H9 (cell line): ENCODE measurements around the gene SFRP2. TPM values are rescaled to one million over a fixed set of nuclear protein-coding genes. Genes with fewer than 3 reads are reported as not detected.
A peak's percentile ranks its signal among the peaks of the same experiment; 100 is the strongest.

Experiments used
- DNase-seq: peaks from one replicate; pipeline ENCODE4 v3.0.0-alpha.2; 2017
- H2AFZ ChIP-seq: one replicate; pipeline ENCODE4 v1.6.1; 2013; ENCODE audit warnings: mild to moderate bottlenecking, low read length, control low read depth, moderate library complexity
- H2AK5ac ChIP-seq: 2 replicates; pipeline ENCODE4 v1.6.1; 2013; ENCODE audit warnings: low read length, control low read depth, mixed read lengths; ENCODE audit not compliant: insufficient read length
- H2BK120ac ChIP-seq: one replicate; pipeline ENCODE4 v1.6.1; 2013; ENCODE audit warnings: low read depth, mild to moderate bottlenecking, low read length, control low read depth, inconsistent platforms; ENCODE audit not compliant: poor library complexity, severe bottlenecking
- H2BK12ac ChIP-seq: 2 replicates; pipeline ENCODE4 v1.6.1; 2013; ENCODE audit warnings: low read length, control low read depth, mixed read lengths, low read depth; ENCODE audit not compliant: insufficient read length
- H2BK15ac ChIP-seq: 2 replicates; pipeline ENCODE4 v1.6.1; 2013; ENCODE audit warnings: low read depth, low read length, control low read depth
- H2BK20ac ChIP-seq: one replicate; pipeline ENCODE4 v1.6.1; 2013; ENCODE audit warnings: low read depth, mild to moderate bottlenecking, low read length, control low read depth, inconsistent platforms; ENCODE audit not compliant: poor library complexity, severe bottlenecking
- H2BK5ac ChIP-seq: 2 replicates; pipeline ENCODE4 v1.6.1; 2013; ENCODE audit warnings: low read length, control low read depth, mixed read lengths; ENCODE audit not compliant: insufficient read length
- H3K14ac ChIP-seq: 2 replicates; pipeline ENCODE4 v1.6.1; 2013; ENCODE audit warnings: low read length, control low read depth; ENCODE audit not compliant: insufficient read depth
- H3K18ac ChIP-seq: 2 replicates; pipeline ENCODE4 v1.6.1; 2013; ENCODE audit warnings: low read depth, mild to moderate bottlenecking, mixed read lengths, low read length, control low read depth; ENCODE audit not compliant: insufficient read length
- H3K23ac ChIP-seq: 2 replicates; pipeline ENCODE4 v1.6.1; 2013; ENCODE audit warnings: low read length, control low read depth, mixed read lengths, low read depth; ENCODE audit not compliant: insufficient read length
- H3K23me2 ChIP-seq: 2 replicates; pipeline ENCODE4 v1.6.1; 2013; ENCODE audit warnings: low read depth, mild to moderate bottlenecking, mixed read lengths, low read length, control low read depth; ENCODE audit not compliant: insufficient read length, poor library complexity, severe bottlenecking
- H3K27ac ChIP-seq: 2 replicates; pipeline ENCODE4 v1.5.1; 2013; ENCODE audit warnings: low read length, control low read depth, mixed read lengths, low read depth; ENCODE audit not compliant: insufficient read length
- H3K27me3 ChIP-seq: 2 replicates; pipeline ENCODE4 v1.6.1; 2013; ENCODE audit warnings: low read length, control low read depth, inconsistent platforms; ENCODE audit not compliant: insufficient read depth
- H3K4ac ChIP-seq: 2 replicates; pipeline ENCODE4 v1.6.1; 2013; ENCODE audit warnings: low read depth, mild to moderate bottlenecking, control low read depth, inconsistent platforms, low read length, moderate library complexity
- H3K4me1 ChIP-seq: 2 replicates; pipeline ENCODE4 v1.6.1; 2013; ENCODE audit warnings: low read length, control low read depth, inconsistent platforms; ENCODE audit not compliant: insufficient read depth
- H3K4me2 ChIP-seq: 2 replicates; pipeline ENCODE4 v1.6.1; 2013; ENCODE audit warnings: low read length, control low read depth, mixed read lengths; ENCODE audit not compliant: insufficient read length, insufficient read depth
- H3K56ac ChIP-seq: 2 replicates; pipeline ENCODE4 v1.6.1; 2013; ENCODE audit warnings: low read depth, mild to moderate bottlenecking, mixed read lengths, low read length, control low read depth; ENCODE audit not compliant: insufficient read length
- H3K79me1 ChIP-seq: 2 replicates; pipeline ENCODE4 v1.6.1; 2013; ENCODE audit warnings: low read depth, mild to moderate bottlenecking, moderate library complexity, low read length, control low read depth, inconsistent platforms; ENCODE audit not compliant: insufficient read depth, poor library complexity, severe bottlenecking
- H3K79me2 ChIP-seq: 2 replicates; pipeline ENCODE4 v1.6.1; 2013; ENCODE audit warnings: low read length, control low read depth, inconsistent platforms; ENCODE audit not compliant: insufficient read depth
- H3K9ac ChIP-seq: 2 replicates; pipeline ENCODE4 v1.6.1; 2013; ENCODE audit warnings: low read length, control low read depth, mixed read lengths; ENCODE audit not compliant: insufficient read length; ENCODE audit errors: extremely low read depth
- H3K9me3 ChIP-seq: one replicate; pipeline ENCODE4 v1.6.1; 2013; ENCODE audit warnings: low read depth, low read length, inconsistent platforms; ENCODE audit not compliant: control insufficient read depth
- H3T11ph ChIP-seq: one replicate; pipeline ENCODE4 v1.6.1; 2013; ENCODE audit warnings: mild to moderate bottlenecking, low read length, control low read depth, inconsistent platforms
- H4K20me1 ChIP-seq: one replicate; pipeline ENCODE4 v1.6.1; 2013; ENCODE audit not compliant: control insufficient read depth, insufficient read length, insufficient read depth
- H4K5ac ChIP-seq: 2 replicates; pipeline ENCODE4 v1.6.1; 2013; ENCODE audit warnings: low read depth, mild to moderate bottlenecking, mixed read lengths, low read length, control low read depth; ENCODE audit not compliant: insufficient read length
- H4K8ac ChIP-seq: replicated peaks from 2 replicates; pipeline ENCODE4 v1.6.1; 2013; ENCODE audit warnings: low read length, control low read depth, mixed read lengths, low read depth; ENCODE audit not compliant: insufficient read length
- H4K91ac ChIP-seq: 2 replicates; pipeline ENCODE4 v1.6.1; 2013; ENCODE audit warnings: low read depth, mild to moderate bottlenecking, moderate library complexity, mixed read lengths, low read length, control low read depth; ENCODE audit not compliant: insufficient read length
- H3K27ac Mint-ChIP-seq, 3 experiments: 2 replicates in 2 of 3; 3 replicates in 1 of 3; pipeline ENCODE4 v1.8.0; 2020 to 2021; ENCODE audit warnings: mixed read lengths in 3 of 3, mild to moderate bottlenecking in 1 of 3, moderate library complexity in 1 of 3
- H3K27me3 Mint-ChIP-seq: 2 replicates; pipeline ENCODE4 v1.8.0; 2021; ENCODE audit warnings: low read depth, mild to moderate bottlenecking, moderate library complexity, mixed read lengths
- H3K36me3 Mint-ChIP-seq, 3 experiments: 2 replicates in 2 of 3; 3 replicates in 1 of 3; pipeline ENCODE4 v1.8.0; 2020 to 2021; ENCODE audit warnings: low read depth in 3 of 3, mixed read lengths in 3 of 3; ENCODE audit not compliant: insufficient read depth in 1 of 3
- H3K4me1 Mint-ChIP-seq, 2 experiments: 2 replicates each; pipeline ENCODE4 v1.8.0; 2020; ENCODE audit warnings: mixed read lengths in 2 of 2
- H3K4me3 Mint-ChIP-seq, 2 experiments: 2 replicates in 1 of 2; 3 replicates in 1 of 2; pipeline ENCODE4 v1.8.0; 2020 to 2021; ENCODE audit warnings: mild to moderate bottlenecking in 2 of 2, mixed read lengths in 2 of 2, moderate library complexity in 1 of 2
- H3K9me3 Mint-ChIP-seq, 2 experiments: 2 replicates in 1 of 2; 3 replicates in 1 of 2; pipeline ENCODE4 v1.8.0; 2020; ENCODE audit warnings: mild to moderate bottlenecking in 2 of 2, mixed read lengths in 2 of 2, moderate library complexity in 1 of 2
- WGBS: extraction: QIAGEN DNeasy Blood & Tissue Kit; methylation state at CpG from one replicate; pipeline ENCODE4 v1.1.7; 2013; ENCODE audit warnings: missing lambda C conversion rate, low lambda C conversion rate, mixed read lengths; ENCODE audit not compliant: insufficient read length; ENCODE audit errors: extremely low coverage; 5-methylcytosine and 5-hydroxymethylcytosine counted together
- total RNA-seq: library from RNA; stranded (reverse); gene quantifications from 2 replicates; pipeline ENCODE4 v1.2.1, GENCODE V29; 2021
- TF ChIP-seq, protein P1 (sequence below): fragments of 200-600 bp; sonication (generic); conservative IDR thresholded peaks from 3 replicates; pipeline ENCODE4 v1.8.0; 2021; ENCODE audit warnings: antibody characterized with exemption, mild to moderate bottlenecking

The SFRP2 gene
- total RNA-seq, 1 experiment from 2014 or later: 156 TPM

DNA sequence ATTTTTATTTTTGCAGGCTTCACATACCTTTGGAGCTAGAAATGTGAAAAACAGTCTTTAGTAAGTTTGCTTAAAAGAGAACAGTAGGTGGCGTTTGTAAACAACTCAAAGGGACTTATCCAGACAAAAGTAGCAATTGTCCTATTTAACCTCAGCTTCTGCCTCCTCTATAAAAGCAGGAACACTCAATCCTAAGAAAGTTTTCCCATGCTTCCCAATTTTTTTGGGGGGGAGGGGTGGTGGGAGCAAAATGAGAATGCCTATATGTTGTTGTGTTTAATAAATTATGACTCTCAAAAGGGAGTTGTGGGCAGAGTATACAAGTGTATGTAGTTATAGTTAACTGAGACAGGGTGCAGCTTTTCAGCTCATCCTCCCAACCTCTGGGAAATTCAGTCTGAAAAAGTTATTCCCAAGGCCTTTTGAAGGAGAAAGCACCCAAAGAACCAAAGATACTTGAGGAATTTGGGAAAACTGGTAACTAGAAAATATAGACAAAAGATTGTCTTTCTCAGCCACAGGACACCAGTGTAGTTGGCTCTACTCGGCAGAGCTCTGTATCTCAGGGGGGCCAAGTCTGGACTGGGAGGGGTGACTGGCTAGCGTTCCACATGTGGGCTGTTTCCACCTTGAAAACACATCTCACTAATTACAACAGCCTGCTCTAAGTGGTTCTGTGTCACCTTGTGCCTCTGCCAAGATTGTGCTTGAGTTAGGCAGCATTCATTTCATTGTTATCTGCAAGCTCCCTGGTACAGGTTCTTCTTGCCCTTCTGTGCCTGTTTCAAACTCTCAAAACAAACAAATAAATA is 2.8 kb downstream of the SFRP2 start:
- peak overlapping the region; percentile 91 to 100 for H3K4me3 Mint-ChIP-seq
- H3K79me1 ChIP-seq: no peaks in the 10 kb centered on the region
- H3K9me3 Mint-ChIP-seq: peaks cover 6 to 17% of the 10 kb centered on the region in 2 experiments; a peak in 3 of 5 replicates
- no peak overlapping the region for H3K56ac ChIP-seq
- H3K27me3 ChIP-seq: no peaks in the 10 kb centered on the region
- peaks cover 24% of the 10 kb centered on the region; the same call in 1 of the 2 replicates for H3K79me2 ChIP-seq
- H3K9me3 ChIP-seq: no peaks in the 10 kb centered on the region
- no peak overlapping the region for H3K23ac ChIP-seq
- no peak overlapping the region for H2BK120ac ChIP-seq
- H4K20me1 ChIP-seq: peaks cover 2% of the 10 kb centered on the region
- H2AFZ ChIP-seq: no peak overlapping the region
- H3K23me2 ChIP-seq: peaks cover 23% of the 10 kb centered on the region
- H2BK5ac ChIP-seq: no peak overlapping the region
- no peak overlapping the region for H4K8ac ChIP-seq
- no peak overlapping the region for H4K5ac ChIP-seq
- no peak for DNase-seq
- H3K18ac ChIP-seq: no peak overlapping the region
- H2AK5ac ChIP-seq: no peak overlapping the region
- H3T11ph ChIP-seq: no peak overlapping the region
- TF ChIP-seq, protein P1, sequence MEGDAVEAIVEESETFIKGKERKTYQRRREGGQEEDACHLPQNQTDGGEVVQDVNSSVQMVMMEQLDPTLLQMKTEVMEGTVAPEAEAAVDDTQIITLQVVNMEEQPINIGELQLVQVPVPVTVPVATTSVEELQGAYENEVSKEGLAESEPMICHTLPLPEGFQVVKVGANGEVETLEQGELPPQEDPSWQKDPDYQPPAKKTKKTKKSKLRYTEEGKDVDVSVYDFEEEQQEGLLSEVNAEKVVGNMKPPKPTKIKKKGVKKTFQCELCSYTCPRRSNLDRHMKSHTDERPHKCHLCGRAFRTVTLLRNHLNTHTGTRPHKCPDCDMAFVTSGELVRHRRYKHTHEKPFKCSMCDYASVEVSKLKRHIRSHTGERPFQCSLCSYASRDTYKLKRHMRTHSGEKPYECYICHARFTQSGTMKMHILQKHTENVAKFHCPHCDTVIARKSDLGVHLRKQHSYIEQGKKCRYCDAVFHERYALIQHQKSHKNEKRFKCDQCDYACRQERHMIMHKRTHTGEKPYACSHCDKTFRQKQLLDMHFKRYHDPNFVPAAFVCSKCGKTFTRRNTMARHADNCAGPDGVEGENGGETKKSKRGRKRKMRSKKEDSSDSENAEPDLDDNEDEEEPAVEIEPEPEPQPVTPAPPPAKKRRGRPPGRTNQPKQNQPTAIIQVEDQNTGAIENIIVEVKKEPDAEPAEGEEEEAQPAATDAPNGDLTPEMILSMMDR: peak; percentile 62
- no peak overlapping the region for H3K4ac ChIP-seq
- H3K4me2 ChIP-seq: peak overlapping the region; percentile 96
- no peak overlapping the region for H2BK15ac ChIP-seq
- peaks cover 57 to 66% of the 10 kb centered on the region in 2 experiments for H3K4me1 Mint-ChIP-seq
- H4K91ac ChIP-seq: no peak overlapping the region
- H3K14ac ChIP-seq: no peak overlapping the region
- peak overlapping the region; percentile 39 to 99 (median 75); a peak in 5 of 7 replicates for H3K27ac Mint-ChIP-seq
- peaks cover 16% of the 10 kb centered on the region for H3K27me3 Mint-ChIP-seq
- no peak overlapping the region for H2BK12ac ChIP-seq
- H3K27ac ChIP-seq: no peak overlapping the region
- H3K36me3 Mint-ChIP-seq: peaks cover 26 to 66% (median 63%) of the 10 kb centered on the region in 3 experiments
- peaks cover 2% of the 10 kb centered on the region; the same call in 1 of the 2 replicates for H3K4me1 ChIP-seq
- H3K9ac ChIP-seq: peak overlapping the region; percentile 81
- H2BK20ac ChIP-seq: no peak overlapping the region
- WGBS: no CpG with 5 or more reads among the region's 3 CpGs
